ENCODE results near the gene CYP2C9.
A peak's percentile ranks its signal among the peaks of the same experiment; 100 is the strongest.

The CYP2C9 gene

DNA sequence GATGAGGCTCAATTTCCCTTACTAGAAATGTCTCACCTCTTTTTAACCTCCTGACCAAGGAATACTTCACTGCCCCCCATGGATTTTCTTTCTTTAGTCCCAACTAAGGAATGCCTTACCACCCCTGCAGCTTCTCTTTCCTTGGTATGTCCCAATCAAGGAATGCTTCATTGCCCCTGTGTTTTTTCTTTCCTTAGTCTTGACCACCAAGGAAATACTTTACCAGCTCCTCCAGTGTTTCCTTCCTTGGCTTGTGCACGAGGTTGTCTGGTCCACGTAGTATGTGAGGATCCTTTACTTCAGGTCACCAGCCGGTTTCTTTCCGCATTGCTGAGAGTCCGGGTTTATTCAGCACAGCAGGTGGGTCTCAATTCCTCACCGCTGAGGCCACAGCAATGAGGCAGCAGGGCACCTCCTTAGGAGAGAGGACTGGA, 59.3 kb downstream of the CYP2C9 start:
- WGBS: 17% methylated on average over 6 of the region's 6 CpGs
- Histone ChIP-seq H3K4me3 (ENCODE audit: insufficient read depth in 1 of 2, low read depth in 1 of 2, low read length in 2 of 2) (no peak overlapping the region), H4K8ac (ENCODE audit: low read length) (no peak overlapping the region), H3K36me3 (ENCODE audit: control insufficient read depth in 1 of 2, insufficient read depth in 2 of 2, low read depth in 1 of 2, low read length in 2 of 2) (no peaks in the 10 kb centered on the region), H2BK12ac (ENCODE audit: low read length in 2 of 2) (no peak overlapping the region), H3K9ac (ENCODE audit: low read length) (no peak overlapping the region), H3K18ac (ENCODE audit: low read depth in 1 of 2, low read length in 2 of 2) (no peak overlapping the region), H4K91ac (ENCODE audit: low read length) (no peak overlapping the region), H2AFZ (ENCODE audit: low read depth, low read length) (no peak overlapping the region), H3K79me1 (replicated peaks; ENCODE audit: low read length, poor library complexity, severe bottlenecking) (no peaks in the 10 kb centered on the region), H3K9me3 (ENCODE audit: control insufficient read depth, low read length) (peaks cover 10% of the 10 kb centered on the region), H2BK120ac (ENCODE audit: low read depth, low read length) (no peak overlapping the region), H3K4me1 (ENCODE audit: control insufficient read depth, insufficient read depth, low read depth, low read length) (peaks cover 3% of the 10 kb centered on the region), H3K23ac (ENCODE audit: low read length in 2 of 2) (no peak overlapping the region), H2AK5ac (ENCODE audit: low read length, severe bottlenecking) (no peak overlapping the region), H2BK5ac (ENCODE audit: low read depth, low read length, poor library complexity, severe bottlenecking) (no peak overlapping the region), H3K27ac (ENCODE audit: low read length, poor library complexity, severe bottlenecking) (peak overlapping the region; percentile 61), H2BK15ac (ENCODE audit: low read depth, poor library complexity, severe bottlenecking) (no peak overlapping the region), H3K14ac (ENCODE audit: low read length in 2 of 2) (no peak overlapping the region), H3K4ac (ENCODE audit: low read depth in 1 of 2, low read length in 2 of 2) (no peak overlapping the region), H3K27me3 (ENCODE audit: control insufficient read depth in 1 of 2, insufficient read depth in 1 of 2, low read length in 2 of 2) (no peaks in the 10 kb centered on the region), H3K4me2 (ENCODE audit: low read length, poor library complexity, severe bottlenecking) (no peak overlapping the region)
- DNase-seq: no peak

DNA sequence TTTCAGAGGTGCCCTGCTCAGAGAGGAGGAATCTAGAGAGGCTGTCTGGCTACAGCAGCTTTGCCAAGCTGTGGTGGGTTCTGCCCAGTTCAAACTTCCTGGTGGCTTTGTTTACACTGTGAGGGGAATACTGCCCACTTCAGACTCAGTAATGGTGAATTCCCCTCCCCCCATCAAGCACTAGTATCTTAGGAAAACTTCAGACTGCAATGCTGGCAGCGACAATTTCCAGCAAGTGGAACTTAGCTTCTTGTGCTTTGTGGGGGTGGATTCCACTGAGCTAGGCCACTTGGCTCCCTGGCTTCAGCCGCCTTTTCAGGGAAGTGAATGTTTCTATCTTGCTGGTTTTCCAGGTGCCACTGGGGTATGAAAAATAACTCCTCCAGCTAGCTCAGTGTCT, 88.0 kb downstream of the CYP2C9 start:
- Histone ChIP-seq H4K91ac (ENCODE audit: low read length) (no peak overlapping the region), H3K79me1 (replicated peaks; ENCODE audit: low read length, poor library complexity, severe bottlenecking) (no peaks in the 10 kb centered on the region), H3K4ac (ENCODE audit: low read depth in 1 of 2, low read length in 2 of 2) (no peak overlapping the region), H2AK5ac (ENCODE audit: low read length, severe bottlenecking) (no peak overlapping the region), H3K27ac (ENCODE audit: low read length, poor library complexity, severe bottlenecking) (no peak overlapping the region), H3K4me3 (ENCODE audit: insufficient read depth in 1 of 2, low read depth in 1 of 2, low read length in 2 of 2) (no peak overlapping the region), H3K4me2 (ENCODE audit: low read length, poor library complexity, severe bottlenecking) (no peak overlapping the region), H3K36me3 (ENCODE audit: control insufficient read depth in 1 of 2, insufficient read depth in 2 of 2, low read depth in 1 of 2, low read length in 2 of 2) (no peaks in the 10 kb centered on the region), H2AFZ (ENCODE audit: low read depth, low read length) (no peak overlapping the region), H3K14ac (ENCODE audit: low read length in 2 of 2) (no peak overlapping the region), H3K4me1 (ENCODE audit: control insufficient read depth, insufficient read depth, low read depth, low read length) (no peaks in the 10 kb centered on the region), H3K18ac (ENCODE audit: low read depth in 1 of 2, low read length in 2 of 2) (no peak overlapping the region), H3K9ac (ENCODE audit: low read length) (no peak overlapping the region), H2BK5ac (ENCODE audit: low read depth, low read length, poor library complexity, severe bottlenecking) (no peak overlapping the region), H3K27me3 (ENCODE audit: control insufficient read depth in 1 of 2, insufficient read depth in 1 of 2, low read length in 2 of 2) (no peaks in the 10 kb centered on the region), H2BK15ac (ENCODE audit: low read depth, poor library complexity, severe bottlenecking) (no peak overlapping the region), H3K9me3 (ENCODE audit: control insufficient read depth, low read length) (no peaks in the 10 kb centered on the region), H3K23ac (ENCODE audit: low read length in 2 of 2) (no peak overlapping the region), H2BK120ac (ENCODE audit: low read depth, low read length) (no peak overlapping the region), H2BK12ac (ENCODE audit: low read length in 2 of 2) (no peak overlapping the region), H4K8ac (ENCODE audit: low read length) (no peak overlapping the region)
- WGBS: 90% methylated on average over 2 of the region's 2 CpGs
- no peak for DNase-seq

DNA sequence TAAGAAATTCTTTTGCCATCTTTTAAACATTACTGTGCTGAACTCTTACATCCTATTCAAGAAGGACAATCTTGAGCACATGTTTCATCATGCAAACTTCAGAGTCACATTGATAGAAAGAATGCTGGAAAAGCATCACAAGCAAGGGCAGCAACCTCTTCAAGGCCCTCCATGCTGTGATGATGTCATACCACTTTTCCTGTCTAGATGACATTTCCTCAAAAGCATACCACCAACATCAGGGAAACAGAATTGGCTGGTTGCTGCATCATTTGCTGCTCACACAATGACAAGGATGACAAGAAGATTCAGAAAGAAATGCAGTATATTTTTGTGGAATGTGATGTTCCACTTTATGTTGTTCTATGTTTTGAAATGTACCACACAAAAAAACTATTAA, 93.2 kb downstream of the CYP2C9 start:
- H2BK15ac ChIP-seq (ENCODE audit: low read depth, poor library complexity, severe bottlenecking): no peak overlapping the region
- H3K27me3 ChIP-seq (ENCODE audit: control insufficient read depth in 1 of 2, insufficient read depth in 1 of 2, low read length in 2 of 2): no peaks in the 10 kb centered on the region
- H3K9me3 ChIP-seq (ENCODE audit: control insufficient read depth, low read length): no peaks in the 10 kb centered on the region
- H2BK120ac ChIP-seq (ENCODE audit: low read depth, low read length): no peak overlapping the region
- H3K79me1 ChIP-seq (replicated peaks; ENCODE audit: low read length, poor library complexity, severe bottlenecking): no peaks in the 10 kb centered on the region
- H2AFZ ChIP-seq (ENCODE audit: low read depth, low read length): no peak overlapping the region
- no peak overlapping the region for H3K4me3 ChIP-seq (ENCODE audit: insufficient read depth in 1 of 2, low read depth in 1 of 2, low read length in 2 of 2)
- no peak overlapping the region for H2BK12ac ChIP-seq (ENCODE audit: low read length in 2 of 2)
- H3K4me1 ChIP-seq (ENCODE audit: control insufficient read depth, insufficient read depth, low read depth, low read length): no peaks in the 10 kb centered on the region
- DNase-seq: no peak
- H4K8ac ChIP-seq (ENCODE audit: low read length): no peak overlapping the region
- no peak overlapping the region for H3K4ac ChIP-seq (ENCODE audit: low read depth in 1 of 2, low read length in 2 of 2)
- H3K4me2 ChIP-seq (ENCODE audit: low read length, poor library complexity, severe bottlenecking): no peak overlapping the region
- no peak overlapping the region for H3K23ac ChIP-seq (ENCODE audit: low read length in 2 of 2)
- H3K27ac ChIP-seq (ENCODE audit: low read length, poor library complexity, severe bottlenecking): no peak overlapping the region
- no peak overlapping the region for H3K18ac ChIP-seq (ENCODE audit: low read depth in 1 of 2, low read length in 2 of 2)
- no peak overlapping the region for H2AK5ac ChIP-seq (ENCODE audit: low read length, severe bottlenecking)
- no peak overlapping the region for H2BK5ac ChIP-seq (ENCODE audit: low read depth, low read length, poor library complexity, severe bottlenecking)
- H3K36me3 ChIP-seq (ENCODE audit: control insufficient read depth in 1 of 2, insufficient read depth in 2 of 2, low read depth in 1 of 2, low read length in 2 of 2): no peaks in the 10 kb centered on the region
- no peak overlapping the region for H3K14ac ChIP-seq (ENCODE audit: low read length in 2 of 2)
- H3K9ac ChIP-seq (ENCODE audit: low read length): no peak overlapping the region
- H4K91ac ChIP-seq (ENCODE audit: low read length): no peak overlapping the region

DNA sequence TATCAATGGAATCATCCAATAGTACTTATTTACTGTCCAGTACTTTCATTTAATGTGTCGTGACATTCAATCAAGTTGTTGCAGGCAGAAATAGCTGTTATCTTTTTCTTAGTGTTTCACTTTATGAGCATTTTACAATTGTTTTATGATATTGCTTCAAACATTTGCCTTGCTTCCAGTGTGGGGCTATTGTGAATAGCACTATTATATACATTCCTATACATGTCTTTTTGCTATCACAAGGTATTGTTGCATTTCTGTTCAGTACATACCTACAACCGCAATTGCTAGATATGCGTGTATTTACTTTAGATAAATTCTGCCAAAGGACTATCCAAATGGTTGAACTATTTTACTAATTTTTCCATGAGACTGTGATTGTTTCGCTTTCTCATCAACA, 95.9 kb downstream of the CYP2C9 start:
- no peak overlapping the region for H2BK5ac ChIP-seq (ENCODE audit: low read depth, low read length, poor library complexity, severe bottlenecking)
- H2BK15ac ChIP-seq (ENCODE audit: low read depth, poor library complexity, severe bottlenecking): no peak overlapping the region
- H3K4me2 ChIP-seq (ENCODE audit: low read length, poor library complexity, severe bottlenecking): no peak overlapping the region
- H3K27ac ChIP-seq (ENCODE audit: low read length, poor library complexity, severe bottlenecking): no peak overlapping the region
- H3K9ac ChIP-seq (ENCODE audit: low read length): no peak overlapping the region
- DNase-seq: no peak
- no peak overlapping the region for H3K4me3 ChIP-seq (ENCODE audit: insufficient read depth in 1 of 2, low read depth in 1 of 2, low read length in 2 of 2)
- H2AK5ac ChIP-seq (ENCODE audit: low read length, severe bottlenecking): no peak overlapping the region
- H3K4ac ChIP-seq (ENCODE audit: low read depth in 1 of 2, low read length in 2 of 2): no peak overlapping the region
- no peaks in the 10 kb centered on the region for H3K4me1 ChIP-seq (ENCODE audit: control insufficient read depth, insufficient read depth, low read depth, low read length)
- WGBS: no CpG with 5 or more reads among the region's 4 CpGs
- no peak overlapping the region for H2BK120ac ChIP-seq (ENCODE audit: low read depth, low read length)
- H3K23ac ChIP-seq (ENCODE audit: low read length in 2 of 2): no peak overlapping the region
- no peak overlapping the region for H2BK12ac ChIP-seq (ENCODE audit: low read length in 2 of 2)
- H3K27me3 ChIP-seq (ENCODE audit: control insufficient read depth in 1 of 2, insufficient read depth in 1 of 2, low read length in 2 of 2): no peaks in the 10 kb centered on the region
- no peaks in the 10 kb centered on the region for H3K79me1 ChIP-seq (replicated peaks; ENCODE audit: low read length, poor library complexity, severe bottlenecking)
- no peak overlapping the region for H4K8ac ChIP-seq (ENCODE audit: low read length)
- H2AFZ ChIP-seq (ENCODE audit: low read depth, low read length): no peak overlapping the region
- no peaks in the 10 kb centered on the region for H3K9me3 ChIP-seq (ENCODE audit: control insufficient read depth, low read length)
- H3K18ac ChIP-seq (ENCODE audit: low read depth in 1 of 2, low read length in 2 of 2): no peak overlapping the region
- H3K14ac ChIP-seq (ENCODE audit: low read length in 2 of 2): no peak overlapping the region
- H4K91ac ChIP-seq (ENCODE audit: low read length): no peak overlapping the region
- H3K36me3 ChIP-seq (ENCODE audit: control insufficient read depth in 1 of 2, insufficient read depth in 2 of 2, low read depth in 1 of 2, low read length in 2 of 2): no peaks in the 10 kb centered on the region

Measured in mesenchymal stem cell (in vitro differentiated cells and primary cell).